ENCODE measurements around the gene SLC25A19. TPM values are rescaled to one million over a fixed set of nuclear protein-coding genes. Genes with fewer than 3 reads are reported as not detected.

SLC25A19 gene
- total and polyA plus RNA-seq, 9 of the 15 experiments (the other 6 are each of a cell fraction or from before 2014, with no cell fraction given) = 33.4 to 76.6 (median 55.3) TPM

DNA sequence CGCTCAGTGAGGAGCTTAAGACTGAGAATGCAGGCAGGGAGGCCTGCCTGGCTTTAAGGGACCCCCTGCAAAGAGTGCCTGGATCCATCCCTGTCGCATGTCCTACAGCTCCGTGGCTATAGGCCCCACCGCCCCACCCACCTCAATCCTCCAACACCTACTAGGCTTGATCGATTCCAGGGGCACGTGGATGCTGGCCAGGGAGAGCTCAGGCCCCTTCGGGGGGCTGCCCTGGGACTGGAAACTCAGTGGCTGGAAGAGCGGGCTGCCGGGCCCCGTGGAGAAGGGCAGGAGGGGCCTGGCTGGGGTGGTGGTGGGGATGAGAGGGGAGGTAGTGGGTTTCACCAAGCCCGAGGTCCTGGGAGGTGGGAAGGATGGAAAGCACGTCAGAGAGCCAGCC is 50.0 kb downstream of the SLC25A19 start (continued):
- TF ChIP-seq, protein P1, sequence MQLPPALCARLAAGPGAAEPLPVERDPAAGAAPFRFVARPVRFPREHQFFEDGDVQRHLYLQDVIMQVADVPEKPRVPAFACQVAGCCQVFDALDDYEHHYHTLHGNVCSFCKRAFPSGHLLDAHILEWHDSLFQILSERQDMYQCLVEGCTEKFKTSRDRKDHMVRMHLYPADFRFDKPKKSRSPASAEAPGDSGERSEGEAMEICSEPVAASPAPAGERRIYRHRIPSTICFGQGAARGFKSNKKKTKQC (CRISPR knock-in tag; IDR thresholded peaks at IDR 0.05) = no peak
- TF ChIP-seq KHSRP (IDR thresholded peaks at IDR 0.05) (no peak), KDM4B (IDR thresholded peaks at IDR 0.05; ENCODE audit: borderline replicate concordance in 2 of 2, low read depth in 1 of 2) (no peak), ZHX1 (conservative IDR thresholded peaks at IDR 0.05; ENCODE audit: low read length) (no peak), ZC3H4 (CRISPR knock-in tag; IDR thresholded peaks at IDR 0.05; ENCODE audit: borderline replicate concordance) (0 out of 2 replicates have a peak, but pooled peaks have one; percentile 1), MYNN (IDR thresholded peaks at IDR 0.05) (0 out of 2 replicates have a peak, but pooled peaks have one; percentile 11), MYNN (CRISPR knock-in tag; IDR thresholded peaks at IDR 0.05) (no peak), THRA (IDR thresholded peaks at IDR 0.05) (no peak), L3MBTL2 (IDR thresholded peaks at IDR 0.05) (no peak)
